Liver (tissue), 9 donors: Measurements from ENCODE around the gene IL1RAPL2. TPM values are rescaled to one million over a fixed set of nuclear protein-coding genes. Genes with fewer than 3 reads are reported as not detected.

Experiments used
- DNase-seq: peaks from one replicate; pipeline ENCODE4 v3.0.0-alpha.2; 2017; ENCODE audit warnings: low spot score
- H3K27ac ChIP-seq, 2 donors: one replicate each; pipeline ENCODE4 v1.7.0; 2013; ENCODE audit warnings: inconsistent platforms in 2 of 2, low read length in 2 of 2, control low read depth in 1 of 2, low read depth in 1 of 2, mild to moderate bottlenecking in 1 of 2
- H3K27me3 ChIP-seq, 4 donors: one replicate each; pipeline versions ENCODE4 v1.6.1 to v1.7.0; 2013; ENCODE audit warnings: low read length in 3 of 4, inconsistent platforms in 1 of 4, mild to moderate bottlenecking in 1 of 4, moderate library complexity in 1 of 4; ENCODE audit not compliant: control insufficient read depth in 4 of 4, insufficient read depth in 4 of 4
- H3K36me3 ChIP-seq, 4 donors: one replicate each; pipeline versions ENCODE4 v1.6.1 to v1.7.0; 2013; ENCODE audit warnings: low read length in 3 of 4, mild to moderate bottlenecking in 3 of 4, low read depth in 1 of 4, moderate library complexity in 1 of 4; ENCODE audit not compliant: control insufficient read depth in 4 of 4, insufficient read depth in 3 of 4
- H3K4me1 ChIP-seq, 4 donors: one replicate each; pipeline versions ENCODE4 v1.6.1 to v1.7.0; 2013; ENCODE audit warnings: low read length in 3 of 4, mild to moderate bottlenecking in 3 of 4, moderate library complexity in 1 of 4; ENCODE audit not compliant: control insufficient read depth in 4 of 4, insufficient read depth in 4 of 4
- H3K4me3 ChIP-seq, 3 donors: one replicate each; pipeline versions ENCODE4 v1.6.1 to v1.7.0; 2013; ENCODE audit warnings: low read length in 3 of 3, control low read depth in 1 of 3, low read depth in 1 of 3, mild to moderate bottlenecking in 1 of 3
- H3K9ac ChIP-seq, 2 donors: one replicate each; pipeline ENCODE4 v1.7.0; 2013; ENCODE audit warnings: low read length in 2 of 2, mild to moderate bottlenecking in 2 of 2, moderate library complexity in 2 of 2, control low read depth in 1 of 2, low read depth in 1 of 2
- H3K9me3 ChIP-seq, 4 donors: one replicate each; pipeline versions ENCODE4 v1.6.1 to v1.7.0; 2013; ENCODE audit warnings: low read length in 3 of 4; ENCODE audit not compliant: control insufficient read depth in 4 of 4
- EGR1 ChIP-seq, 2 donors: IDR thresholded peaks; 2 replicates each; pipeline ENCODE4 v1.6.1; 2016 to 2018; ENCODE audit warnings: antibody characterized with exemption in 2 of 2, low read depth in 2 of 2
- FOXA2 ChIP-seq: IDR thresholded peaks from 2 replicates; pipeline ENCODE4 v1.6.1; 2016; ENCODE audit warnings: antibody characterized with exemption
- HNF4A ChIP-seq, 2 donors: conservative IDR thresholded peaks; 2 replicates each; pipeline ENCODE4 v1.6.1; 2016; ENCODE audit warnings: antibody characterized with exemption in 2 of 2, mild to moderate bottlenecking in 2 of 2
- HNF4G ChIP-seq: IDR thresholded peaks from 2 replicates; pipeline ENCODE4 v1.6.1; 2016; ENCODE audit warnings: antibody characterized with exemption
- JUND ChIP-seq, 2 donors: IDR thresholded peaks; 2 replicates each; pipeline ENCODE4 v1.6.1; 2016; ENCODE audit warnings: antibody characterized with exemption in 2 of 2
- NR2F2 ChIP-seq: IDR thresholded peaks from 2 replicates; pipeline ENCODE4 v1.6.1; 2016; ENCODE audit warnings: antibody characterized with exemption
- RXRA ChIP-seq, 2 donors: IDR thresholded peaks; 2 replicates each; pipeline ENCODE4 v1.6.1; 2017 to 2018; ENCODE audit warnings: antibody characterized with exemption in 2 of 2, mild to moderate bottlenecking in 1 of 2
- SP1 ChIP-seq: IDR thresholded peaks from 2 replicates; pipeline ENCODE4 v1.6.1; 2018; ENCODE audit warnings: antibody characterized with exemption, mild to moderate bottlenecking
- TAF1 ChIP-seq: conservative IDR thresholded peaks from 2 replicates; pipeline ENCODE4 v1.6.1; 2016; ENCODE audit warnings: antibody characterized with exemption, mild to moderate bottlenecking
- WGBS: extraction: QIAGEN DNeasy Blood & Tissue Kit; methylation state at CpG from one replicate; pipeline ENCODE4 v1.1.7; 2013; 5-methylcytosine and 5-hydroxymethylcytosine counted together
- polyA plus RNA-seq, 2 donors: library from polyadenylated mRNA; stranded (reverse) in 1 of 2; unstranded in 1 of 2; fragments of 200-250 nt in 1 of 2; fragments of >200 nt in 1 of 2; fragmentation: Nextera tagmentation in 1 of 2; extraction: Ambion mirVana in 1 of 2; gene quantifications; one replicate each; pipeline versions ENCODE4 v1.2.1 to v1.2.3, GENCODE V29; 2013 to 2015
- total RNA-seq, 2 donors: library from RNA; depleted of rRNA; stranded (reverse); fragments of >200 nt; gene quantifications; one replicate each; pipeline ENCODE4 v1.2.3, GENCODE V29; 2014
- TF ChIP-seq, protein P1 (sequence below): fragments of 150-350 bp; IDR thresholded peaks from 2 replicates; pipeline ENCODE4 v1.5.1; 2017; ENCODE audit warnings: improper control_type of control experiment, low read depth, low read length; ENCODE audit not compliant: missing input control
- TF ChIP-seq, protein P2 (sequence below): IDR thresholded peaks from 2 replicates; pipeline ENCODE4 v1.6.1; 2016; ENCODE audit warnings: antibody characterized with exemption
- TF ChIP-seq, protein P3 (sequence below): IDR thresholded peaks from 2 replicates; pipeline ENCODE4 v1.6.1; 2016; ENCODE audit warnings: antibody characterized with exemption
- donor health status: healthy.
- donor health status: healthy.
- donor health status: healthy.
- donor health status: healthy.
- donor health status: healthy.

The IL1RAPL2 gene
- total and polyA plus RNA-seq, 4 donors = 0.20 to 1.6 (median 0.91) TPM

GRCh38 chrX:105527759-105528158 lies 961.8 kb downstream of the IL1RAPL2 start:
- 63% methylated on average over 1 of the region's 1 CpG for WGBS
- Histone ChIP-seq H3K27ac (no peak overlapping the region), H3K36me3 (no peaks in the 10 kb centered on the region), H3K9ac (no peak overlapping the region), H3K9me3 (peaks cover 0 to 4% (median 1%) of the 10 kb centered on the region in 4 donors), H3K4me1 (no peaks in the 10 kb centered on the region), H3K27me3 (no peaks in the 10 kb centered on the region), H3K4me3 (no peak overlapping the region)
- TF ChIP-seq, protein P1, sequence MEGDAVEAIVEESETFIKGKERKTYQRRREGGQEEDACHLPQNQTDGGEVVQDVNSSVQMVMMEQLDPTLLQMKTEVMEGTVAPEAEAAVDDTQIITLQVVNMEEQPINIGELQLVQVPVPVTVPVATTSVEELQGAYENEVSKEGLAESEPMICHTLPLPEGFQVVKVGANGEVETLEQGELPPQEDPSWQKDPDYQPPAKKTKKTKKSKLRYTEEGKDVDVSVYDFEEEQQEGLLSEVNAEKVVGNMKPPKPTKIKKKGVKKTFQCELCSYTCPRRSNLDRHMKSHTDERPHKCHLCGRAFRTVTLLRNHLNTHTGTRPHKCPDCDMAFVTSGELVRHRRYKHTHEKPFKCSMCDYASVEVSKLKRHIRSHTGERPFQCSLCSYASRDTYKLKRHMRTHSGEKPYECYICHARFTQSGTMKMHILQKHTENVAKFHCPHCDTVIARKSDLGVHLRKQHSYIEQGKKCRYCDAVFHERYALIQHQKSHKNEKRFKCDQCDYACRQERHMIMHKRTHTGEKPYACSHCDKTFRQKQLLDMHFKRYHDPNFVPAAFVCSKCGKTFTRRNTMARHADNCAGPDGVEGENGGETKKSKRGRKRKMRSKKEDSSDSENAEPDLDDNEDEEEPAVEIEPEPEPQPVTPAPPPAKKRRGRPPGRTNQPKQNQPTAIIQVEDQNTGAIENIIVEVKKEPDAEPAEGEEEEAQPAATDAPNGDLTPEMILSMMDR = no peak
- no peak for TF ChIP-seq JUND (IDR thresholded peaks at IDR 0.05)
- no peak for TF ChIP-seq TAF1
- DNase-seq = no peak

- no peak for DNase-seq
- TF ChIP-seq SP1 (no peak), FOXA2 (no peak), EGR1 (IDR thresholded peaks at IDR 0.05; ENCODE audit: low read depth in 2 of 2) (no peak), HNF4G (no peak), TAF1 (no peak), HNF4A (conservative IDR thresholded peaks at IDR 0.05) (no peak), RXRA (IDR thresholded peaks at IDR 0.05) (no peak)
- TF ChIP-seq, protein P2, sequence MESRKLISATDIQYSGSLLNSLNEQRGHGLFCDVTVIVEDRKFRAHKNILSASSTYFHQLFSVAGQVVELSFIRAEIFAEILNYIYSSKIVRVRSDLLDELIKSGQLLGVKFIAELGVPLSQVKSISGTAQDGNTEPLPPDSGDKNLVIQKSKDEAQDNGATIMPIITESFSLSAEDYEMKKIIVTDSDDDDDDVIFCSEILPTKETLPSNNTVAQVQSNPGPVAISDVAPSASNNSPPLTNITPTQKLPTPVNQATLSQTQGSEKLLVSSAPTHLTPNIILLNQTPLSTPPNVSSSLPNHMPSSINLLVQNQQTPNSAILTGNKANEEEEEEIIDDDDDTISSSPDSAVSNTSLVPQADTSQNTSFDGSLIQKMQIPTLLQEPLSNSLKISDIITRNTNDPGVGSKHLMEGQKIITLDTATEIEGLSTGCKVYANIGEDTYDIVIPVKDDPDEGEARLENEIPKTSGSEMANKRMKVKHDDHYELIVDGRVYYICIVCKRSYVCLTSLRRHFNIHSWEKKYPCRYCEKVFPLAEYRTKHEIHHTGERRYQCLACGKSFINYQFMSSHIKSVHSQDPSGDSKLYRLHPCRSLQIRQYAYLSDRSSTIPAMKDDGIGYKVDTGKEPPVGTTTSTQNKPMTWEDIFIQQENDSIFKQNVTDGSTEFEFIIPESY = no peak
- TF ChIP-seq, protein P3, sequence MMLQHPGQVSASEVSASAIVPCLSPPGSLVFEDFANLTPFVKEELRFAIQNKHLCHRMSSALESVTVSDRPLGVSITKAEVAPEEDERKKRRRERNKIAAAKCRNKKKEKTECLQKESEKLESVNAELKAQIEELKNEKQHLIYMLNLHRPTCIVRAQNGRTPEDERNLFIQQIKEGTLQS = no peak
- no peaks in the 10 kb centered on the region for H3K36me3 ChIP-seq
- WGBS = 95% methylated on average over 2 of the region's 2 CpGs
- no peak overlapping the region for H3K27ac ChIP-seq
- no peaks in the 10 kb centered on the region for H3K4me1 ChIP-seq
- no peaks in the 10 kb centered on the region for H3K27me3 ChIP-seq
- no peak overlapping the region for H3K9ac ChIP-seq
- H3K4me3 ChIP-seq = no peak overlapping the region
- peaks cover 0 to 4% (median 1%) of the 10 kb centered on the region in 4 donors for H3K9me3 ChIP-seq
Observed at GRCh38 chrX:105533951-105534350, 968.0 kb downstream of the IL1RAPL2 start.

GRCh38 chrX:105543283-105543682 lies 977.3 kb downstream of the IL1RAPL2 start:
- Histone ChIP-seq H3K36me3 (no peaks in the 10 kb centered on the region), H3K27me3 (no peaks in the 10 kb centered on the region), H3K4me1 (no peaks in the 10 kb centered on the region), H3K27ac (no peak overlapping the region), H3K4me3 (no peak overlapping the region), H3K9me3 (peaks cover 0 to 3% (median 0%) of the 10 kb centered on the region in 4 donors), H3K9ac (no peak overlapping the region)
- TF ChIP-seq NR2F2 = no peak
- no peak for TF ChIP-seq JUND (IDR thresholded peaks at IDR 0.05)
- TF ChIP-seq SP1 = no peak
- no peak for TF ChIP-seq TAF1
- TF ChIP-seq, protein P3 = no peak
- TF ChIP-seq, protein P1 = no peak
- TF ChIP-seq RXRA (IDR thresholded peaks at IDR 0.05) = no peak
- TF ChIP-seq EGR1 (IDR thresholded peaks at IDR 0.05; ENCODE audit: low read depth in 2 of 2) = no peak
- no peak for DNase-seq
